Activated naive CD8-positive, alpha-beta T cell (primary cell): ENCODE data around the gene CDHR2.

Experiments
- H3K27ac Mint-ChIP-seq: one replicate; pipeline ENCODE4 v1.8.0; 2021; ENCODE audit warnings: mixed read lengths
- H3K27me3 Mint-ChIP-seq: one replicate; pipeline ENCODE4 v1.8.0; 2021; ENCODE audit warnings: mixed read lengths
- H3K36me3 Mint-ChIP-seq: one replicate; pipeline ENCODE4 v1.8.0; 2021; ENCODE audit warnings: mixed read lengths
- H3K4me1 Mint-ChIP-seq: one replicate; pipeline ENCODE4 v1.8.0; 2021; ENCODE audit warnings: low read depth, mixed read lengths
- H3K4me3 Mint-ChIP-seq: one replicate; pipeline ENCODE4 v1.8.0; 2021; ENCODE audit warnings: mild to moderate bottlenecking, mixed read lengths
- H3K9me3 Mint-ChIP-seq: one replicate; pipeline ENCODE4 v1.8.0; 2021; ENCODE audit warnings: low read depth, mixed read lengths

CDHR2 gene

GRCh38 chr5:176619569-176620332, 70.6 kb downstream of the CDHR2 start:
- H3K36me3 Mint-ChIP-seq, result no peaks in the 10 kb centered on the region
- no peak overlapping the region for H3K27ac Mint-ChIP-seq
- H3K27me3 Mint-ChIP-seq, result peaks cover 18% of the 10 kb centered on the region
- no peaks in the 10 kb centered on the region for H3K9me3 Mint-ChIP-seq
- peak overlapping the region; percentile 74 for H3K4me3 Mint-ChIP-seq
- H3K4me1 Mint-ChIP-seq, result peaks cover 14% of the 10 kb centered on the region

GRCh38 chr5:176620333-176620981, 71.3 kb downstream of the CDHR2 start:
- H3K4me1 Mint-ChIP-seq, result peaks cover 14% of the 10 kb centered on the region
- no peak overlapping the region for H3K27ac Mint-ChIP-seq
- H3K9me3 Mint-ChIP-seq, result no peaks in the 10 kb centered on the region
- H3K27me3 Mint-ChIP-seq, result peaks cover 18% of the 10 kb centered on the region
- H3K4me3 Mint-ChIP-seq, result peak overlapping the region; percentile 74
- H3K36me3 Mint-ChIP-seq, result no peaks in the 10 kb centered on the region

DNA sequence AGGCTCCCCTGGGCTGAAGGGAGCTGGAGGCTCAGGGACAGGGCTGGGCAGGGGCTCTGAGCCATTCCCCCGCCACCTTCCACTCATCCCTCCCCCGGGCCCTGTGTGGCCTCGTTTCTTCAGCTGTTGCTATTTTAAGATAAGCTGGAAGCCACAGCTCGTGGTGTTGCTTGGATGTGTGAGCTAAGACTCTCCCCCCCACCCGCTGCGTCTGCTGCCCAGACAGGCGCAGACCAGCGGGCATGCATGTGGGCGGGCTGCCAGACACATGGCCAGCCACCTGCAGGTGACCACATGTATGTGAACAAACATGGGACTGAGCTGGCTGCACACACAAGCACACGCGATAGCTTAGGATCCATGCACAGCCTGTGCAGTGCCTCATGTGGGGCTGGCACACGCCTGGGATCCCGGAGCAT, 72.5 kb downstream of the CDHR2 start:
- Mint-ChIP-seq H3K4me3 (no peak overlapping the region), H3K27ac (no peak overlapping the region), H3K27me3 (peaks cover 13% of the 10 kb centered on the region), H3K36me3 (no peaks in the 10 kb centered on the region), H3K4me1 (peaks cover 14% of the 10 kb centered on the region), H3K9me3 (no peaks in the 10 kb centered on the region)

DNA sequence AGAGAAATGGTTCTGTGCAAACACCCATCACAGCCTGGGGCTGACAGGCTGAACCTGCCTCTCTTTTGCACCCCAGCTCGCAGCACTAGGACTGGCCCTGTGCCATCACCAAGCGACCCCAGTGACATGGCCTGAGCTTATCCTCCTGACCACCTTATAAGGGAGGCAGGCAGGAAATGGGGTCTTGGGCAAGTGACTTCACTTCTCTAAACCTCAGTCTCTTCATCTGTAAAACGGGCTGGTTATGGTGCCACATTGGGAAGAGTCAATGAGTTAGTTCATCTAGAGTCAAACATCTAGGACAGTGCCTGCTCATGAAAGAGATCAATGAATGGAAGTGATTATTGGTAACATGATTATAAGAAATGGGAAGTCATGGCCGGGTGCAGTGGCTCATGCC, 75.0 kb downstream of the CDHR2 start:
- Mint-ChIP-seq H3K27me3 (peaks cover 17% of the 10 kb centered on the region), H3K4me1 (peaks cover 10% of the 10 kb centered on the region), H3K9me3 (no peaks in the 10 kb centered on the region), H3K36me3 (no peaks in the 10 kb centered on the region), H3K4me3 (no peak overlapping the region), H3K27ac (no peak overlapping the region)

DNA sequence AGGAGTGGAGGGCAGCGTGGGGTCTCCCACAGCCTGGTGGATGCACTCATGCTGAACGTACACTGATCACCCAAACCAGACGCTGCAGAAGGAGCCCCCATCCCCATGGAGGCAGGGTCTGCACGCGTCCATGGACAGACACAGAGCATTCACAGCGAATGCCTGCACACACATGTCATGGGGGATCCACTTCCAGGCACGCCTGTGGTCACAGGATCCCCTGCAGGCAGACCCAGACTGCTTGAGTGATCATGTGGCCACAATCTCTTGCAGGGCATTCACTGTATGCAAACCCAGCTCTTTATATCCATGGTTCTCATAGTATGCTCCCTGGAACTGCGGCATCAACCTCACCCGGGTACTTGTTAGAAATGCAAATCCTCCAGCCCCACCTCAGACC, 75.8 kb downstream of the CDHR2 start:
- Mint-ChIP-seq H3K27ac (no peak overlapping the region), H3K36me3 (no peaks in the 10 kb centered on the region), H3K9me3 (no peaks in the 10 kb centered on the region), H3K27me3 (peaks cover 18% of the 10 kb centered on the region), H3K4me1 (peaks cover 8% of the 10 kb centered on the region), H3K4me3 (no peak overlapping the region)

DNA sequence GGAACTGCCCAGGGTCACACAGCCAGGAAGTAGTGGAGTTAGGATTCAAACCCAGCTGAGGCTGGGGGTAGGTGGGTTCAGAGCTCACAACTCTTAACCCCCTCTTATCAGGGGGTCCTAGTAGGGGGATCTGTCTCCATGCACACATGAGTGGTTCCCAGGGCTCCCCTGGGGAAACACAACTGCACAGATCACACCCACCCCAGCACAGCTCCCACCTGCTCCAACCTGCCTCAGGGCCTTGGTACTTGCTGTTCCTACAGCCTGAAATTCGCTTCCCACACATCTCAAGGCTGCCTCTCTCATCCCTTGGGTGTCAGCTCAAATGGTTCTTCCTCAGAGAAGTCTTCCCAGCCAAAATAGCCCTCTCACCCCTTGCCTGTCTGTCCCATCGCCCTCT, 76.4 kb downstream of the CDHR2 start:
- H3K27me3 Mint-ChIP-seq, result peaks cover 16% of the 10 kb centered on the region
- no peaks in the 10 kb centered on the region for H3K9me3 Mint-ChIP-seq

GRCh38 chr5:176625966-176626875, 77.1 kb downstream of the CDHR2 start:
- Mint-ChIP-seq H3K36me3 (no peaks in the 10 kb centered on the region), H3K9me3 (no peaks in the 10 kb centered on the region), H3K4me1 (peaks cover 8% of the 10 kb centered on the region), H3K27me3 (peaks cover 21% of the 10 kb centered on the region), H3K4me3 (no peak overlapping the region), H3K27ac (no peak overlapping the region)

More for the DNA sequence above, 76.4 kb downstream of the CDHR2 start:
- Mint-ChIP-seq H3K36me3 (no peaks in the 10 kb centered on the region), H3K4me3 (no peak overlapping the region), H3K4me1 (peaks cover 5% of the 10 kb centered on the region), H3K27ac (no peak overlapping the region)

- no peaks in the 10 kb centered on the region for H3K36me3 Mint-ChIP-seq
- peaks cover 23% of the 10 kb centered on the region for H3K27me3 Mint-ChIP-seq
- H3K4me1 Mint-ChIP-seq, result peaks cover 8% of the 10 kb centered on the region
- no peaks in the 10 kb centered on the region for H3K9me3 Mint-ChIP-seq
- no peak overlapping the region for H3K4me3 Mint-ChIP-seq
- no peak overlapping the region for H3K27ac Mint-ChIP-seq
Observed at GRCh38 chr5:176626876-176627236, 77.7 kb downstream of the CDHR2 start.

GRCh38 chr5:176627582-176627981, 78.4 kb downstream of the CDHR2 start:
- Mint-ChIP-seq H3K27ac (no peak overlapping the region), H3K9me3 (no peaks in the 10 kb centered on the region), H3K4me3 (peak overlapping the region; percentile 18)

GRCh38 chr5:176628406-176629228, 79.5 kb downstream of the CDHR2 start:
- Mint-ChIP-seq H3K27me3 (peaks cover 30% of the 10 kb centered on the region), H3K4me3 (peak overlapping the region; percentile 52), H3K27ac (no peak overlapping the region), H3K36me3 (no peaks in the 10 kb centered on the region), H3K9me3 (no peaks in the 10 kb centered on the region), H3K4me1 (peaks cover 8% of the 10 kb centered on the region)

More at GRCh38 chr5:176627582-176627981, 78.4 kb downstream of the CDHR2 start:
- H3K27me3 Mint-ChIP-seq, result peaks cover 25% of the 10 kb centered on the region
- peaks cover 8% of the 10 kb centered on the region for H3K4me1 Mint-ChIP-seq
- H3K36me3 Mint-ChIP-seq, result no peaks in the 10 kb centered on the region

DNA sequence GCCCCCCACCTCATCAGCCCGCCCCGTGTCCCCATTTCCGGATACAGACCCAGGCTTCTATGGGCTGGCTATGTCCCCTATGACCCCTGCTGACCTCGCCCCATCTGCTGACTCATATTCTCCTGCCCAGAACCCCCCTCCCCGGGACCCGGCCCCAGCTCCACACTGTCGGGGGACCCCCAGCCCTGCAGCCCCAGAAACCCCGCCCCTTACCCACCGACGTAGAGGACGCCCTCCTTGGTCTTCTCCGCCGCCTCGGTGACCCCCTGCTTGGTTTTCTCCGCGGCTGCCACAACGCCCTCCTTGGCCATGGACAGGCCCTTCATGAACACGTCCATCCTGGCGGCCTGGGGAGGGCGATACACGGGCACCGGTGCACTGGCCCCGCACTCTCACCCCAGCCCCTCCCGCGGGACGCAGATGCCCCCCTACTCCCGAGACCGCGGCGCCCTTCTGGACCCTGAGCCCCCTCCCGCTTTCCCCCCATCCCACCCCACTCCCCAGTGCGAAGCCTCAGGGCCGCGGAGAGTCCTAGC, 80.2 kb downstream of the CDHR2 start:
- peaks cover 11% of the 10 kb centered on the region for H3K4me1 Mint-ChIP-seq
- H3K27ac Mint-ChIP-seq, result no peak overlapping the region
- H3K36me3 Mint-ChIP-seq, result no peaks in the 10 kb centered on the region
- H3K27me3 Mint-ChIP-seq, result peaks cover 37% of the 10 kb centered on the region
- peak overlapping the region; percentile 52 for H3K4me3 Mint-ChIP-seq
- no peaks in the 10 kb centered on the region for H3K9me3 Mint-ChIP-seq

GRCh38 chr5:176629853-176630680, 80.9 kb downstream of the CDHR2 start, which contains the start of the genes EIF4E1B and SNCB:
EIF4E1B (plus strand) TSS chr5:176630675; CDS start chr5:176642788, 12,113 bp downstream.
SNCB (minus strand) TSS chr5:176630534; CDS start chr5:176629654, 880 bp downstream.
- H3K4me3 Mint-ChIP-seq, result peak within 1 kb of the TSS; percentile 74
- peaks cover under 1% of the 10 kb centered on the region for H3K9me3 Mint-ChIP-seq
- H3K27ac Mint-ChIP-seq, result no peak within 1 kb of the TSS
- peaks cover 40% of the 10 kb centered on the region for H3K27me3 Mint-ChIP-seq
- H3K36me3 Mint-ChIP-seq, result no peaks in the 10 kb centered on the region
- H3K4me1 Mint-ChIP-seq, result peaks cover 11% of the 10 kb centered on the region

DNA sequence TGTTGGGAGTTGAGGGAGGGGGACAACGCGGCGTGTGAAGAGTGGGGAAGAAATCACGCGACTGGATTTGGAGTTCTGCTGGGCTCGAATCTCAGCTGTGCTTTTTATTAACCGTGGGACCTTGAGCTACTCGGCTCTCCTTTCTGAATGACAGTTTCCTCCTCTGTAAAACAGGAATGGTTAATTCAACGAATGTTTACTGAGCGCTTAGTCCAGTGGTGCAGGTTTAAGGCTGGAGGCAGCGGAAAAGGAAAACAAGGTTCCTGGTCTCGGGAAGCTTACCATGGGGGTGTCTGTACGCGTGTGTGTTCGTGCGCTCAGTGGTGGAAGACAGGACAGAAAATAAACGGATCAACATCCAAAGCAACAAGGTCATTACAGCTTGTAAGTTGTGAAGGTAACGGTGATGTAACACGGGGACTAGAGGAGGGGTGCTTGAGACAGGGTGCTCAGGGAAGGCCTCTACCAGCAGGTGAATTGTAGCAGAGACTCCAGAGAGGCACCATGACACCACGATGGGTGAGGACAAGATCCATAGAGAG, 81.6 kb downstream of the CDHR2 start:
- H3K27me3 Mint-ChIP-seq, result peaks cover 44% of the 10 kb centered on the region
- H3K27ac Mint-ChIP-seq, result no peak overlapping the region
- peaks cover 3% of the 10 kb centered on the region for H3K9me3 Mint-ChIP-seq
- H3K36me3 Mint-ChIP-seq, result no peaks in the 10 kb centered on the region
- H3K4me3 Mint-ChIP-seq, result peak overlapping the region; percentile 74
- H3K4me1 Mint-ChIP-seq, result peaks cover 11% of the 10 kb centered on the region
